Stimulated activated naive CD4-positive, alpha-beta T cell (primary cell): ENCODE results near the gene DNAJC13.
A peak's percentile ranks its signal among the peaks of the same experiment; 100 is the strongest.
"Not testable (repeated sequence)": the region's sequence is repeated elsewhere in the genome, so short reads cannot be mapped to it uniquely, and the experiment has no call there.

Experiments
- DNase-seq, 6 experiments: peaks; one replicate each; lab custom pipeline; 2025; lab: John Stamatoyannopoulos, UW

DNAJC13 gene, protein sequence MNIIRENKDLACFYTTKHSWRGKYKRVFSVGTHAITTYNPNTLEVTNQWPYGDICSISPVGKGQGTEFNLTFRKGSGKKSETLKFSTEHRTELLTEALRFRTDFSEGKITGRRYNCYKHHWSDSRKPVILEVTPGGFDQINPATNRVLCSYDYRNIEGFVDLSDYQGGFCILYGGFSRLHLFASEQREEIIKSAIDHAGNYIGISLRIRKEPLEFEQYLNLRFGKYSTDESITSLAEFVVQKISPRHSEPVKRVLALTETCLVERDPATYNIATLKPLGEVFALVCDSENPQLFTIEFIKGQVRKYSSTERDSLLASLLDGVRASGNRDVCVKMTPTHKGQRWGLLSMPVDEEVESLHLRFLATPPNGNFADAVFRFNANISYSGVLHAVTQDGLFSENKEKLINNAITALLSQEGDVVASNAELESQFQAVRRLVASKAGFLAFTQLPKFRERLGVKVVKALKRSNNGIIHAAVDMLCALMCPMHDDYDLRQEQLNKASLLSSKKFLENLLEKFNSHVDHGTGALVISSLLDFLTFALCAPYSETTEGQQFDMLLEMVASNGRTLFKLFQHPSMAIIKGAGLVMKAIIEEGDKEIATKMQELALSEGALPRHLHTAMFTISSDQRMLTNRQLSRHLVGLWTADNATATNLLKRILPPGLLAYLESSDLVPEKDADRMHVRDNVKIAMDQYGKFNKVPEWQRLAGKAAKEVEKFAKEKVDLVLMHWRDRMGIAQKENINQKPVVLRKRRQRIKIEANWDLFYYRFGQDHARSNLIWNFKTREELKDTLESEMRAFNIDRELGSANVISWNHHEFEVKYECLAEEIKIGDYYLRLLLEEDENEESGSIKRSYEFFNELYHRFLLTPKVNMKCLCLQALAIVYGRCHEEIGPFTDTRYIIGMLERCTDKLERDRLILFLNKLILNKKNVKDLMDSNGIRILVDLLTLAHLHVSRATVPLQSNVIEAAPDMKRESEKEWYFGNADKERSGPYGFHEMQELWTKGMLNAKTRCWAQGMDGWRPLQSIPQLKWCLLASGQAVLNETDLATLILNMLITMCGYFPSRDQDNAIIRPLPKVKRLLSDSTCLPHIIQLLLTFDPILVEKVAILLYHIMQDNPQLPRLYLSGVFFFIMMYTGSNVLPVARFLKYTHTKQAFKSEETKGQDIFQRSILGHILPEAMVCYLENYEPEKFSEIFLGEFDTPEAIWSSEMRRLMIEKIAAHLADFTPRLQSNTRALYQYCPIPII (N-terminal part only)

DNA sequence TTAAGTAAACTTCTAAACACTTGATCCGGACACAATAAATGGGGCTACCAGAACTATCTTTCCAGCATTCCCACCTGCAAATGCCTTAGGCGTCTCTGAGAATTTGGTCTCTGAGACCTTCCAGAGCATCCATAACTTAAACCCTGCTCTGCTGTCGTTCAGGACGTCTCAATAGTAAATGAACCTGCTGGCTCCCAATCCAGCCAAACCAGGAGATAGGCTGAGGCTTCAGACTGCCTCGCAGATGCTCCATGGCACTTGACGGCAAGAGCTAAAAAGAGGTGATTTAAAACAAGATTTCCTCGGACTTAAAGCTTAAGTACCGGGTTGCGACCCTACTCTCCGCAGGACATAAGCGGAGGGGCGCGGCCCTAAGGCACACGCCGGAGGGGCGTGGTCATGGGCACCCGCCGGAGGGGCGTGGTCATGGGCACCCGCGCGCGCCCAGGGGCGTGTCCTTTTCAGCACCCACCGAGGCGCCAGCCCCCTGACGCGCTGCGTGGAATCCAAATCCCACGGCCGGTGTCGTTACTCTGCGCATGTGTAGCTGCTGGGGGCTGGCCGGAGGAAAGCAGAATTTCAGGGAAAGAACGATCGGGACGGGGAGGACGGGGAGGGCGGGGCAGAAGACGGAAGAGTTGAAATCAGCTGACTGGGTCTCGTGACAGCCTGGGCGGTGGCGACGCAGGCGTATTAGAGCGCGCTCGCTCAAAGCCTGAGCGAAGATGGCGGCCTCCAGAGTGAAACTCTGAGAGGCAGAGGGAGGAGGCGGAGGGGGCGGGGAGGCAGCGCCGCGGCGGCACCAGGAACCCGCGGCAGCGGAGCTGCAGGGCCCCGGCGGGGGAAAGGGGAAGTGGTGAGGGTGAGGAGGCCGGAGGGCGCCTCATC lies at the start of gene DNAJC13:
TSS of gene DNAJC13 (plus strand) at position 696 of the 888 bp plus-strand sequence. CDS start 17,049 bp downstream, outside the sequence.
- peak; percentile 87 to 98 (median 91) for DNase-seq

DNA sequence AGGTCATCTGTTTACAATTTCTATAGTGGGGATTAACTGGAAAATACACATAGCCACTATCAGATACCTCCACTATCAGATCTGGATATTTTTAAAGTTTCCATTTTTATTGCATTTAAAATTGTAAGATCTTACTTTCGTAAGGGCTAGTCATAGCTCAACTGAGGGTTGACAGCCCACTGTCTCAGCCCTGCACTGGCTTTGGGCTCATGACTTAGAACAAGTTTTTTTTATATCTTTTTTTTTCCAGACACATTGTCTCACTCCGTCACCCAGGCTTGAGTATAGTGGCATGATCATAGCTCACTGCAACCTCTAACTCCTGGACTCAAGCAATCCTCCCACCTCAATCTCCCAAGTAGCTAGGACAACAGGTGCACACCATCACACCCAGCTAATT lies 48.8 kb upstream of the DNAJC13 start:
- no peak for DNase-seq

DNA sequence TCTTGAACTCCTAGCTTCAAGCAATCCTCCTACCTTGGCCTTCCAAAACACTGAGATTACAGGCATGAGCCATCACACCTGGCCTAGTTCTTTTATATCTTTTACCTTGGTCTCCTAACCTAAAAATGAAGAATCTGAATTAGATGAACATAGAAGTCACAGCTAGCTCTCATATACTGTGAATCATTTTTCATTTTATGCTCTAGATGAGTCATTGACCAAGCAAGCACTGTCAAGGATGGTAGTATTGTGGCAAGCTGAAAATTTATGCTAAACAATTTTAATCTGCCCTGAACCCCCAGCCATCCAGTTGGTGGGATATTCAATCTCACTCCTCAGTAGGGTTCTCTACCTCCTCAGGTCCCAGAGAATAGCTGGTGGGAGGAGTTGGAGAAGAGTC lies 48.3 kb upstream of the DNAJC13 start:
- no peak for DNase-seq

DNA sequence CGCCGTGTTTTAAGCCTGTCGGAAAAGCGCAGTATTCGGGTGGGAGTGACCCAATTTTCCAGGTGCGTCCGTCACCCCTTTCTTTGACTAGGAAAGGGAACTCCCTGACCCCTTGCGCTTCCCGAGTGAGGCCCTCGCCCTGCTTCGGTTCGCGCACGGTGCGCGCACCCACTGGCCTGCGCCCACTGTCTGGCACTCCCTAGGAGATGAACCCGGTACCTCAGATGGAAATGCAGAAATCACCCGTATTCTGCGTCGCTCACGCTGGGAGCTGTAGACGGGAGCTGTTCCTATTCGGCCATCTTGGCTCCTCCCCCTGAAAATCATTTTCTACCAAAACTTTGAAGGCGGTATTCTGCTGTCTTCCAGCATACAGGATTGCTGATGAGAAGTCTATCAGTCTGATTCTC lies 40.4 kb upstream of the DNAJC13 start:
- not testable (repeated sequence) for DNase-seq

DNA sequence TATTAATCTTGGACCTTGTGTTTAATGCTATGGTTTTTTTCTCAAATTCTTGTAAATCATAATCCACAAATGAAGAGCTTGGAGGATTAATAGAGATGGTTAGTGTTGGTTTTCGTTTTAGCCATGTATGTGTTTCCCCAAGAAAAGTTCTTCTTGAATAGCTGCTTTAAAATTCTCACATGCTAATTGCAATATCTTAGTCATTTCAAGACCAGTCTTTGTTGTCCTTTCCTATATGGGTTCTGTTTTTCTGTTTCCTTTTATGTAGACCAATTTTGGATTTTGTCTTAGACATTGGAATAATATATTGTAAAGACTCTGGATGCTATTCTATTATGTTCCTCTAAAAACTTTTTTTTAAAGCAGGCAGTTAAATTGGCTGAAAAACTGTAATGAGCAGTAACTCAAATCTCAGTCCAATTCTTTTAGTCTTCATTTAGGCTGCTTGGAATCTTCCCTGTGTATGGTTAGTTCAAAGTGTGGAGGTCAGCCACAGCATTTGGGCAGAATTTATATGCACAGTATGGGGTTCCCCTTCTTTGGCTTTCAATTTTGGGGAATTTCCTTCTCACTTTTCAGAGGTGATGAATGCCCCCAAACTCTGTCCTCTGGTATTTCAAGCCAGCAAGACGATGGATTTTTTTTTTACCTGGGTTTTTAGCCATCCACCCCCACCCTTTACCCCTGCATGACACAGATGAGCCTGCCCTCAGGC lies 39.1 kb upstream of the DNAJC13 start:
- DNase-seq: no peak

DNA sequence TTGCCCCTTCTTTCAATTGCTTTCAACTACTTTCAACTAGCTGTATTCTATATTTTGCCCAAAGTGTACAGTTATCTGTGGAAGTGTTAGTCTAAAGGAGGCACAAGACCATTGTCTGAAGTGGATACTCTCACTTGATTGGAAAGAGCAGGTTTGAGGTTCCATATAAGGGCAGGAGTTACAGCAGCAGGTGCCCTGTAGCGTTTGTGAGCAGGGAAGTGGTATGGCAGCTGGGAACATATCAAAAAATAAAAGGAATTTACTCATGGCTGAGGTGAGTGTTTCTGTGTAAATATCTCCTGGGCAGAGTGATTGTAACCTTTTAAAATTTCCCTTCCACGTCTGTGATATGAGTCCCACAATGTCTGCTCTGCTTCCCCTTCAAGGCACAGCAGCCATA lies 38.5 kb upstream of the DNAJC13 start:
- DNase-seq: no peak

DNA sequence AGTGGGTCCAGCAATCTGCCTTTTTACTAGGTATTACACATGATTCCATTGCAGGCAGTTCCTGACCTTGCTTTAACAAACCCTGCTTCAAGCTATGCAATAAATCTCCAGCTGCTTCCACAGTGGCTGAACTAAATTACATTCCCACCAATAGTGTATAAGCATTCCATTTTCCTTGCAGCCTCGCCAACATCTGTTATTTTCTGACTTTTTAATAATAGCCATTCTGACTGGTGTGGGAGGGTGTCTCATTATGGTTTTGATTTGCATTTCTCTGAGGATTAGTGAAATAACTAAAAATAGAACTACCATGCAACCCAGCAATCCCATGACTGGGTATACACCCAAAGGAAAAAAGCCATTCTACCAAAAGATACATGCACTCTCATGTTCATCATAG lies 36.4 kb upstream of the DNAJC13 start:
- no peak for DNase-seq

DNA sequence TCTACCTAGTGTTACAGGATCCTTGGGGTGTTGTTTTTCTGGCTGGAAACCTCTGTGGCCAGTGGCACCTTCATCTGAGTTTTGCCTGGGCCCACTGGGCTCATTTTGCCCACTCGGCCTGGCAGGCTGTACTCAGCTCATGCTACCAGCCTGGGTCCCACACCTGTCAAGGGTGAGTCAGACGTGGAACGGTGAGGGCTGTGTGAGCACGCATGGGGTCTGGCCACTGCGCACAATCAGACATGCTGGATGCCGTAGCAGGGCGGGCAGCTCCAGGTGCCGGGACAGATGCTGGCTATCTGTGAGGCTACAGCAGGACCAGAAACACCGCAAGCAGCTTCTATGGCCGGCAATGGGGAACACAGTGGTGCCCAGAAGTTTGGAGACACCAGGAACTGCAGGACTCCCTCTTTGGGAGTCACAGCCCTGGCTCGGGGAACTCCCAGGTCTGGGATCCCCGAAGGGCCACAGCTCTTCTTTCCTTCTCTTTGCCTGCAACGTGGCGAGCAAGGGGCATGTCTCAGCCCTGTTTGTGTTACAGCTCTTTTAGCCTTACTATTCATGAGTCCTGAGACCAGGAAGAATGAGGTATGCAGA lies 35.9 kb upstream of the DNAJC13 start:
- no peak for DNase-seq

DNA sequence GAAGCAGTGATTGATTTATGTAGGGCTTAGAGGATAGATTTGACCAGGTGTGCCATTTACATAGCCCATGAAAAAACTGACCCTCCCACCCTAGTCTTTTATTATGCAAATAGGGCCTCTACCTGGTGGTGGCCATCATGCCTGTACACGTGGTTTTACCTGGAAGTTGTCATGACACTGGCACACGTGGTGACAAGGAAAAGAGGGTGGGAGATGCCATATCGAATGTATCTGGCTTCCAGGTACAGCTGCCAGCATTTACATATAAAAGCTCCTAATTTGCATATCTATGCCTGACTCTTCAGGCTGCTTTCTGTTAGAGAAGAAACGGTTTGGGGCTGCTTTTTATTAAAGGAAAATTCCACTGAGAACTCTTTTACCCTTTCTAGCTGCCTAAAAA lies 35.0 kb upstream of the DNAJC13 start:
- DNase-seq: no peak

DNA sequence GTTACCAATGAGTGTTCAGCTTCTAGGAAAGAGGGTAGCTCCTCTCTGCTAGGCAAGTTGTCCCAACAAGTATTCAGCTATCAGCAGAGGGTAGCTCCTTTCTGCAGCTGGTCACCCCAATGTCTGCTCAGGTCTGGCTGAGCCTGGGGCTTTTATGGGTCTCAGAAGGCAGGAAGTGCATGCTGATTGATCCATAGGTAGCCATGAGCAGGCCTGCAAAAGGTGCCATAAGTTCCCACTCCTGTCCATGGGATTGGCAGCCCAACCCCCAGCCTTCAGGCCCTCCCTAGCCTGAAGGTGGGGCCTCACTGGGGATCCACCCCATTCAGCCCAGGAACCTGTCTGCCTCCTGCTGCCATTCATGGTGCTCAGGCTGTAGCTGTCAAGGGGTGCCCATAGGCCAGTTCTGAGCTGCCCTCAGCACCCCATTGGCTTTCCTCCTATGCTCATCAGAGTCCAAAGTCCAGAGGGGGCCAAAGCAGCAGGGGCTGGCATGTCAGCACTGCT lies 34.6 kb upstream of the DNAJC13 start:
- DNase-seq: no peak

DNA sequence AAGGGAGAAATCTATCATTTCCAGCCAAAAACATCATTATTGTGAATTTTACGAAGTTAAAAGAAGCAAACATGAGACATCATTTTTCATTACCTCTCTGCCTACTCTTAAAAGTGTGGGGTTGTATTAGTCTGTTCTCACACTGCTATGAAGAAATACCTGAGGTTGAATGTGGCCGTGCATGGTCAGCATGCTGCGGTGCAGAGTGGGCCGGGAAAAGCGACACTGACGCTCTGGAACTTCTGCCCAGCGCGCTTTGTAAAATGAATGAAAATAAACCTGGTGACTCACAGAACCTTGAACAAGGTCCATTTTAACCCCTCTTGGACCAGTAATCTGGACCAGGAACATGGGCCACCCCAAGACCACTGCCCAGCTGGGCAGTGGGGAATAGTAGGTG lies 31.0 kb upstream of the DNAJC13 start:
- DNase-seq: no peak

DNA sequence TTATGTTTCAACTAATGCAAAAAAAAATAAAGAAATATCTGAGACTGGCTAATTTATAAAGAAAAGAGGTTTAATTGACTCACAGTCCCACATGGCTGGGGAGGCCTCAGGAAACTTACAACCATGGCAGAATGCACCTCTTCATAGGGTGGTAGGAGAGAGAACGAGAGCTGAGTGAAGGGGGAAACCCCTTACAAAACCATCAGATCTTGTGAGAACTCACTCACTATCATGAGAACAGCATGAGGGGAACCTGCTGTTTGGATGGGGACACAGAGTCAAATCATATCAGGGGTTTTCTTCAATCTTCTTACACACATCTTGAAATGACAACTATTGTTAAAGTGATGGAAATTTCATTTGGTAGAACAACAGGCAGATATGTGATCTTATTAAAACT lies 24.6 kb upstream of the DNAJC13 start:
- DNase-seq: not testable (repeated sequence)

DNA sequence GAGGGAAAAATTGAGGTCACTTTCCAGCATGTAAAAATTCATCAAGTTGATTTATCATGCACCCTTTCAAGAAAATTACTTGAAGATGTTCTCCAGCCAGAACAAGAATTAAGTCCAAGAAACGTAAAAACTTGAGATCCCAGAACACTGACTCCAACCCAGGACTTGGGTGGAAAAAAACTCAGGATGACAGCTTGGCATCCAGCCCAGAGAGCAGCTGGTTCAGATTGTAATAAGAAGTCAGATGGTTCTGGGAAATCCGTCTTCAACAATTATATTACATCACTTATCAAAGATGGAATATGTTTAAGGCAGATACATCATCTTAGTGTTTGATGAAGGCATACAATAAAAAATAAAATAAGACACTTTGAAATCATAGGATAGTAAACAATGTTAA lies 23.0 kb upstream of the DNAJC13 start:
- DNase-seq: no peak

DNA sequence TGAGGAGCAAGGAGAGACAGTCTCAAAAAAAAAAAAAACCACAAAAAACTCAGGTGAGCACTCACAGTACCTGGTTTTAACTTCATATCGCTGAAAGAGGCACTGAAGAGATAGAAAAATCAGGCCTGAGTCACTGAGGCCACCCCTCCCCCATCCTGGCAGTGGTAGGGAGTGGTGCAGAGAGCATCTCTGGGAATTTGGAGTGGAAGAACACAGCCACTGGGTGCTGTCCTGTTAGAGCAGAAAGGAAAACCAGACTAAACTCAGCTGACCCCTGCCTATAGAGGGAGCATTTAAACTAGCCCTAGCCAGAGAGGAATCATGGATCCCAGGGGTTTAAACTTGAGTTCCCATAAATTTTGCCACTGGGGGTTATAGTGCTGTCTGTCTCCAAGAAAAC lies 22.2 kb upstream of the DNAJC13 start:
- no peak for DNase-seq

DNA sequence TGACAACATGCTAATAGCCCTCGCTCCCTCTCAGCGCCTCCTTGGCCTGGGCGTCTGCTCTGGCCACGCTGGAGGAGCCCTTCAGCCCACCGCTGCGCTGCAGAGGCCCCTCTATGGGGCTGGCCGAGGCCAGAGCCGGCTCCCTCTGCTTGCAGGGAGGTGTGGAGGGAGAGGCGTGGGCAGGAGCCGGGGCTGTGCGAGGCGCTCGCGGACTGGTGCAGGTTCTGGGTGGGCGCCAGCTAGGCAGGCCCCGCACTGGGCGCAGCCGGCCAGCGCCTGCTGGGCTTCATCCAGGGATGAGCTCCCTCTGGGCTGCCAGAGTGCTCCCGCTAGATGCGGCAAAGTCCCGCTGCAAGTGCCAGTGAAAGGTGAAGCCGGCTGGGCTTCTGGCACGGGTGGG lies 21.0 kb upstream of the DNAJC13 start:
- no peak for DNase-seq

DNA sequence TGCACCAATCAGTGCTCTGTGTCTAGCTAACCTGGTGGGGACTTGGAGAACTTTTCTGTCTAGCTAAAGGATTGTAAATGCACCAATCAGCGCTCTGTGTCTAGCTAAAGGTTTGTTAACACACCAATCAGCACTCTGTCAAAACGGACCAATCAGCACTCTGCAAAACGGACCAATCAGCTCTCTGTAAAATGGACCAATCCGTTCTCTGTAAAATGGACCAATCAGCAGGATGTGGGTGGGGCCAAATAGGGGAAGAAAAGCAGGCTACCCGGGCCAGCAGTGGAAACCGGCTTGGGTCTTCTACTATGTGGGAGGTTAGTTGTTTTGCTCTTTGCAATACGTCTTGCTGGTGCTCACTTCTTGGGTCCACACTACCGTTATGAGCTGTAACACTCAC lies 20.5 kb upstream of the DNAJC13 start:
- DNase-seq: not testable (repeated sequence)

DNA sequence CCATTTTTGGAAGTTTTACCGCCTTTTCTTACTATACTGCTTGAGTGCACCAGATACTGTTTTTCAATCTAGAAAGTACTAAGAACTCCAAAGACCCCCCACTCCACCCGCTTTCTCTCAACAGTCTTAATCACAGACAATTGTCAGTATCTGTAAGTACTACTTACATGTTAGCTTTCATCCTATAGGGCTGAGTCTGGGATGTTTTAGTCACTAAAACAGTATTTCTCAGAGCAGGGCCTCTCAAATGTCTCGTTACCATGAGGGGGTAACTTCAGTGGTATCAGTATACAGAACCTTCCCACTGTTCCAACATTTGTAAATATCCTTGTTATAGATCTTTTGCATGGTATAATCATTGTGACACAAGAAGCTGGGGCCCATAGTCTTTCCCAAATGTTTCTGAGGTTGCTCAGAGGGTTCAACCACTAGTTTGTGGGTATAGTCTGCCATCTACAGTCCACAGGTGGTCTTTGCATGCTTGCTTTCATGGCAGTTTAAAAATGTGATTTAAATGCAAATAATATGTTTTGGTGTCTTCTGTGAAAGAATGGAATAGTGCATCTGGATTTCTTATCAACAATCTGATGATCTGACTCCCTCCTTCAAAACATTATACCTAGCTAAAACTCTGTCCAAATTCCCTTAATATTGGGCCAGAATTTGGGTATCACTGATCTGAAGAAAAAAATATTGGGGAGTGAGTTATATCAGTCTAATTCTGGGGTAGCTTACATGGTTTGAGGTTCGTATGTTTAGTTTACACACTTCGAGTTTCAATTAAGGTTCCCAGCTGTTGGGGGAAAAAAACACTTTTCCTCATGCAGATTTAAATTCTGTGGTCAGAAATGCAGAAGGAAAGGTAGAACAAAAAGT lies 18.0 kb upstream of the DNAJC13 start:
- DNase-seq: peak in 2 of 6 experiments; percentile 2 to 10

DNA sequence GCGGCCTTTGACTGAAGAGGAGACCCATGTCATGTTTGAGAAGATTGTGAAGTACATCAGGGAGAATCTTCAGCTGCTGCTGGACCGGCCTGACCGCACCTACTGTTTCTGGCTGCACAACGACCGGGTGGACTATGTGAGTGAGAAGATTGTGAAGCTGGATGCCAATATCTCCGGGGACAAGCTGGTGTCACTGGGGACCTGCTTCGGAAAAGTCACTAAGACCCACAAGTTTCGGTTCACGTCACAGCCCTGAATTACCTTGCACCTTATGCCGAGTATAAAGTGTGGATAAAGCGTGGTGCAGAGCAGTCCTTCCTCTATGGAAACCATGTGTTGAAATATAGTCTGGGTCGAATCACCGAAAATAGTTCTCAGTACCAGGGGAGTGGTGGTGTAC lies 16.0 kb upstream of the DNAJC13 start:
- DNase-seq: no peak

DNA sequence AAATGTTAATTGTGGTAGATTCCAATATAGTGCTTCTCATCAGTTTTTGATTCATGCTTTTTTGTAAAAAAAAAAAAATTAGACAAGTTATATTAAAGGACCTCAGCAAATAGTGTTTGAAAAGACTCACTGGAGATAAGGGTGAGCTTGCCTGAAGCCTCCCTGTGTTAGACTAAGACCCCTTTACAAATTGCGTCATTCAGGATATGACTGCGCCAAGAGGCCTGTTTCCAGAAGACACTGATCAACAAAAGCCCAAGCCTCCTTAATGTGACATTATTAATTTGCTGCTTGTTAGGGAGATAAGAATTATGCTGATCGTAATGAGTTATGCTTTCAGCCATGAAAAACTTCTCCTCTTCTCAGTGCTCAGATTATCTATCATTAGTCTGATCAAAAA lies 13.0 kb upstream of the DNAJC13 start:
- DNase-seq: no peak
